CD4-positive, alpha-beta T cell treated with Interleukin-2 at 100 ng/mL for 4 hours (primary cell): ENCODE data around the gene WFDC1.

Experiments
- DNase-seq: peaks from one replicate; pipeline ENCODE4 v3.0.0-alpha.2; 2020; ENCODE audit warnings: low spot score

The WFDC1 gene

DNA sequence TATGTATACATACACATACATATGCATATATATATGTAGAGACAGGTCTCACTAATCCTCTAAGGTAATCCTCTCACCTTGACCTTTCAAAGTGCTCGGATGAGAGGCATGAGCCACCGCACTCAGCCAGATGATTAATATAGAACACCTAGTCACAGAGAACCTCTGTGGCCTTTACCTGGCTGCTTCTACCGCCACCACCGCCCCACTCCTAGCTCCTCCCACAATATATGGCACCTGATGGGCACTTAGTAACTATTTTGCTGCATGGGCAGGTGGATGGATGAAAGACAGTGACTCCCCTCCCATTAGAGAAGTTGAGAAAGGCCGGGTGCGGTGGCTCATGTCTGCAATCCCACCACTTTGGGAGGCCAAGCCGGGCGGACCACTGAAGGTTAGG is 57.0 kb downstream of the WFDC1 start:
- DNase-seq, result no peak

DNA sequence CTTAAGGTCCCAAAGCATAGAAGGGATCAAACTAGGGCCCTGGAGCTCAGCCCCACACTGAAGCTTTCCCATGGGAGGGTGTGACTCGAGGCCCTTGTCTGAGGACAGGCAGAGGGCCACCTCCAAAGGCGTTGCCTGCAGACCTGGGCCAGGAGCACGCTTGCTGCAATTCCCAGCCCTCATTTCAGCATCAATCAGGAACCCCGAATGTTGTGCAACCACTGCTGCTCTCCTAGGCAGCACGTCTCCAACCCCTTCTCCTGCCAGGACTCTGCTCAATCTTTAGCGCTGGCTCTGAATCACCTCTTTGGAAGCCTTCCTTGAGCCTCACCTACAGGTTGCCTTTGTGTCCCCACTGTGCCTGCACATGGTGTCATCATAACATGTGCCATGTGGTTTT is 59.6 kb downstream of the WFDC1 start:
- DNase-seq, result no peak

DNA sequence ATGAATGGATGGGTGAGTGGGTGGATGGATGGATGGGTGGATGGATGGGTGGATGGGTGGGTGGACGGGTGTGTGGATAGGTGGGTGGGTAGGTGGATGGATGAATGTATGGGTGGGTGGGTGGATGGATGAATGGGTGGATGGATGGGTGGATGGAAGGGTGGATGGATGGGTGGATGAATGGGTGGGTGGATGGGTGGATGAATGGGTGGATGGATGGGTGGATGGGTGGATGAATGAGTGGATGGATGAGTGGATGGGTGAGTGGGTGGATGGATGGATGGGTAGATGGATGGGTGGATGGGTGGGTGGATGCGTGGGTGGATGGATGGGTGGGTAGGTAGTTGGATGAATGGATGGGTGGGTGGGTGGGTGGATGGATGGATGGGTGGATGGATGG is 60.5 kb downstream of the WFDC1 start:
- no peak for DNase-seq

DNA sequence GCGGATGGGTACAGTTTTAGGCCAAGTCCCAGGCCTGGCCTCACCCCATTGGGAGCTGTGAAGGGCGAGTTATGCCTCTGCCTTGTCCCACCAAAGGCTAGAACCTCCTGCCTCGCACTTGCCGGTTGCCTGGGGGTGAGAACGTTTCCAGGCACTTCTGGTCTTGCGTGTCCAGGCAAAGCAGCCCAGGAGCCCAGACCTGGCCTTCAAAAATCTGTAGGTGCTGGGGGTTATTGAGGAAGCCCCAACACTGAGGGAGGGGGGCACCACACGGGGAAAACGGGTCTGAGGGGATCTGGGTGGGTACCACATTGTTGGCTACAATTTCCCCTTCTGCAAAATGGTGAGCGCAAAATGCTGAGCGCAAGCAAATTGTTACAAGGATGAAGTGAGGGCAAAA is 61.5 kb downstream of the WFDC1 start:
- DNase-seq, result no peak

DNA sequence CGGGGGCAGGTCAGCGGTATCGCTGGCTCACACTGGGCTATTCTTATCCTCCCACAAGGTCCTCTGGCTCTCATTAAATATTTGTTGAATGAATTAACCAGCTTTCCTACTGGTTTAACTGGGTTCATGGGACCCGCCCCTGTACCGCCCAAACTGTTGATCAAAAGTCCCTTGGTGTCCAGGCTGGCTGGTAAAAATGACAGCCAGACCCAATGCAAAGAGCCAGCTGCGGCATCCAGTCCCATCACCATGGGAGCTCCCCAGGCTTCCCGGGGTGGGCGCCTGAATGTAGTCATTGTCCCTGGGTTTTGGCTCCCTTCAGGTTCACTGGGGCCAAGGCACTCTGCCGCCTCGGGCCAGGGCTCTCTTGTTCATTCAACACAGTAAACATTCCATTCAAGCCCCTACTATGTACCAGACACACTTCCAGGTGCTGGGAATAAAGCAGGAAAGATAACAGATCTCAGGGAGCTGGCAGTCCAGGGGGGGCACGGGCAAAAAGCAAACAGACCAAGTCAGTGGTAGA is 62.0 kb downstream of the WFDC1 start:
- DNase-seq, result no peak

DNA sequence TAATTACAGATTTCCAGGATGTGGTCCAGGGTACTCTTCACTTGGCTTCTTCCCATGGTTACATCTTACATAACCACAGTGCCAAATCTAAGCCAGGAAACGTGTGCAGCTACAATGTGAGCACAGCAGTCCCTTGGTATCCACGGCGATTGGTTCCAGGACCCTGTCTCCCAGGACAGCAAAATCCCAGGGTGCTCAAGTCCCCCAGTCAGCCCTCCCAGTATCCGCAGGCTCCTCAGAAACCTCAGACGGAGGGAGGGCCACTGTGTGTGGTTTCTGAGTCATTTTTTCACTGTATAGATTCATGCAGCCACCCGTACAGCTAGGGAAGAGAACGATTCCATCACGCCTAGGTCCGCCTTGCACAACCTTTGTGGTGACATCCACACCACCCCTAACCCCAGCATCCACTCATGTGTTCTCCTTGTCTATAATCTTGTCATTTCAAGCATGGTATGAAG is 62.5 kb downstream of the WFDC1 start:
- no peak for DNase-seq

DNA sequence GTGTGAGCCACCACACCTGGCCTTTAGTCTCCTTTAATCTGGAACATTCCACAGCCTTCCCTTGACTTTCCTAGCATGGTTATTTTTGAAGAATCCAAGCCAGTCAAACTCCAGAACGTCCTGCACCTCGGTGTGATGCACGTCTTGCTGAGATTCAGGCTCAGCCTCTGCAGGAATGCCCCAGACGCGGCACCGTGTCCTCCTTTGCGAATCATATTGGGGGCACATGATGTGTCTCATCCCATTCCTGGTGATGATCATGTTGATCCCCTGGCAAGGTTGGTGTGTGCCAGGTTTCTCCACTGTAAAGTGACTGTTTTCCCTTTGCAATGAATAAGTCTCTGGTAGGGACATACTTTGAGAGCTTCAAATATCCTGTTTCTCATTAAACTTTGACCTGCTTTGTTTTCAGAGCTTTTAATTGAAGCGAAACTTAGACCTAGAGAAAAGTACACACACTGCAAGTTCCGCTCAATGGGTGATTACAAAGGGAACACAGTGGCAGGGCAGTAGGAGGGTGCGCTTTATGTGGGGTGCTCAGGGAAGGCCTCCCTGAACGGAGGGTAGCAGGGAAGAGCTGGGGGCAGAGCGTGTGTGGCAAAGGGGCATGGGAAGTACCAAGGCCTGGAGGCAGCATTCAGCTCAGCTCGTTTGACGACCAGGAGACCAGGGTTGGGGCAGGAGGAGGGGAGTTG is 64.1 kb downstream of the WFDC1 start:
- DNase-seq, result no peak

DNA sequence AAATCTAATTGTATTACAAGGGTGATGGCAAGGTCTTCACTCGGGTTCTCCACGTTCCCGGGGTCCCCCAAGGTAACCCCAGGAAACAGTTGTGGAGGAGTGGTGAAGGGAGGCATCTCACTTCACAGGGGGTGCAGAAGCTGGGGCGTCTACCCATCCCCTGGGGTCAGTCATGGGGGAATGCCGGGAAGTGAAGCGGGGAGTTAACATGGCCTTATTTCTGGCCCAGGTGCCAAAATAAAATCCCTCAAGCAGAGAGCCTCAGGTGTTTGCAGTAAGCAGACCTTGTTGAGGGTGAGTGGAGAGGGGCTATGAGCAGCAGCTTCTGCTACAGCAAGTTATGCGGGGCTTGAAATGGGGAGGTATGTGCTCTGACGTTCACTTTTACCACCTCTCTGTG is 64.6 kb downstream of the WFDC1 start:
- DNase-seq, result no peak

DNA sequence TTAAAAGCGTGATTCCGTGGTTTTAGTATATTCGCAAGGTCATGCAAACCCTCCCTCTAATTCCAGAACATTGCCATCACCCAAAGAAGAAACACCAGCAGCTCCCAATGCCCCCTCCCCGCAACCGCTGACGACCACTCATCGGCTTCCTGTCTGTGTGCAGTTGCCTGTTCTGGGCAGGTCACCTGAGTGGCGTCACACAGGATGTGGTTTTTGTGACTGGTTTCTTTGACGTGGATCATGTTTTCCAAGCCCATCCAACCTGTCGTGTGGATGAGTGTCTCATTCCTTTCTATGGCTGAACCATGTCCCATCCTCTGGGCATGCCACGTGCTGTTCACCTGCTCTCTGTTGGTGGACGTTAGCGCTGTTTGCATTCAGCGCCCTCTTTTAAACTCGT is 65.5 kb downstream of the WFDC1 start:
- no peak for DNase-seq

DNA sequence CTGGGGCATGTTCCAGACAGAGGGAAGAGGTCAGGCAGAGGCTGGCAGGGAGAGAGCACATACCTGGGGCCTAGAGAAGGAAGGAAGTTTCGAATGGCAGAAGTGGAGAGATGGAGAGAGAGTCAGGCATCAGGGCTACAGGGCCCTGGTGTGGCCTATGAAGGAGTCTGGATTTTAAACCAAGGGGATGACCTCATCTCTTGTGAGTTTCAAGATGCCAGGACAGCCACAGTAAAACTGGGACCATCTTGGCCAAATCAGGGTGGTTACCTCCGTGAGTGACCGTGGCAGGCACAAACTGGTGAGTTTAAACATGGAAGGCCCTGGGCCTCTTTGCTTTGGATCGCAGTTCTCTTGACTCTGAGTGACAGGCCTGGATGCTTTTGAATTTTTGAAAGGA is 66.1 kb downstream of the WFDC1 start:
- no peak for DNase-seq

DNA sequence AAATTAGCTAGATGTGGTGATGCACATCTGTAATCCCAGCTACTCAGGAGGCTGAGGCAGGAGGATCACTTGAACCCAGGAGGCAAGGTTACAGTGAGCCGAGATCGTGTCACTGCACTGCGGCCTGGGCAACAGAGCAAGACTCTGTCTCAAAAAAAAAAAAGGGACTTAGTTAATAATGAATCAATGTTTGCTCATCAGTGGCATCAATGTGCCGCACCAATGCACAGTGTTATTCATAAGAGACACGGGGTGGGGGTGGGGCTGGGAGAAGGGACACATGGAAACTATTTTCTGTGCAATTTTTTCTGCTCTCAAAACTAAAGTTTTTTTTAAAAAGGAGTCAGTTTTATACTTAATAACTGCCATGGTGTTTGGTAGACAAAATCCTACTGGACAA is 66.9 kb downstream of the WFDC1 start:
- no peak for DNase-seq

DNA sequence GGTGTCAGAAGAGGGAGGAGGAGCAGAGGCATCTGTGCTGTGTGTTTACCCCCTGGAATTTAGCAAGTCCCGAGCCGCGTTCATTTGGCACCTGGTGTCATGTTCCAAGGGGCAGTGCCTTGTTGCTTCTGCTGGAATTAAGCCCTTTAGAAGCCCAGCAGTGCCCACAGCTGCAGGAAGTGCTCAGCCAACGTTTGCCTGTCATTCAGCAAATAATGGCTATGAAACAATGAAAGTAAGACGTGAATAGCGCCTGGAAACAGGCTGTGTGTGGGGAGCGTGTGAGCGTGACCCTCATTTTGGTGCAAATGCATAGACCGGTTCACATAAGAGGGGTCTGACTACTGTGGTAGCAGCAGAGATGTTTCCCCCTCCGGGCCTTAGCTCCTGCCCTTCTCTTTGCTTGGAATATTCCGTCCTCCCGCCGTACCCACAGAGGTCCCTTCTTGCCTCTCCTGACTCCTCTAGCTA is 67.8 kb downstream of the WFDC1 start:
- no peak for DNase-seq

DNA sequence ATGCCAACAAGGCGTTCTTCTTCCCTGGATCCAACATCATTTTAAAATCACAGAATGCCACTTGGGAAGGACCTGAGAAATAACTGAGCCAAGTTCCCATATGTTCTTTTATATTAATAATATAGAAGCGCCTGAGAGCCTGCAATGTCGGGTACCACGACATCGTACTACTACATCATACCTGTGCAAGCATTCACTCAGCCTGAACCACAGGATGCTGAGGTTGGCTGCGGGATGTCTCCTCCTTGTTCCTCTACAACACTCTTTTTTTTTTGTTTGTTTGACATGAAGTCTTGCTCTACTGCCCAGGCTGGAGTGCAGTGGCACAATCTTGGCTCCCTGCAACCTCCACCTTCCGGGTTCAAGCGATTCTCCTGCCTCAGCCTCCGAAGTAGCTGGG is 71.5 kb downstream of the WFDC1 start:
- DNase-seq, result no peak

DNA sequence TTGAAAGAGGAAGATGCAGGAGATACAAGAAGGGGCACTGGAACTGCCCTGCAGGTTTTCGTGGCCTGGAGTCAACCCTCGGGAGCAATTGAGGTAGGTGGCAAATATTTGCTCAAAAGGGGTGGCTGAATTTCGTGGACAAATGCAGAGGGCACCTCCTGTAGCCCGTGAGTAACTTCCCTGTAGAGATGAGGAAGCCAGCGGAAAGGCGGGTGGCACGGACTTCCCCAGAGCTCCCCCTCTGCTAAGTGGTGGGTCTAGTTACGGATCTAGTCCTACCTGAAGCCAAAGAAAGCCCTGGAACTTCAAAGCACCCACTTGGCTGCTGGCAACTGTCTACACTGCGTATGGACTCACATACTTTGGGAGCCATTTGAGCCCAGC is 72.6 kb downstream of the WFDC1 start:
- no peak for DNase-seq

DNA sequence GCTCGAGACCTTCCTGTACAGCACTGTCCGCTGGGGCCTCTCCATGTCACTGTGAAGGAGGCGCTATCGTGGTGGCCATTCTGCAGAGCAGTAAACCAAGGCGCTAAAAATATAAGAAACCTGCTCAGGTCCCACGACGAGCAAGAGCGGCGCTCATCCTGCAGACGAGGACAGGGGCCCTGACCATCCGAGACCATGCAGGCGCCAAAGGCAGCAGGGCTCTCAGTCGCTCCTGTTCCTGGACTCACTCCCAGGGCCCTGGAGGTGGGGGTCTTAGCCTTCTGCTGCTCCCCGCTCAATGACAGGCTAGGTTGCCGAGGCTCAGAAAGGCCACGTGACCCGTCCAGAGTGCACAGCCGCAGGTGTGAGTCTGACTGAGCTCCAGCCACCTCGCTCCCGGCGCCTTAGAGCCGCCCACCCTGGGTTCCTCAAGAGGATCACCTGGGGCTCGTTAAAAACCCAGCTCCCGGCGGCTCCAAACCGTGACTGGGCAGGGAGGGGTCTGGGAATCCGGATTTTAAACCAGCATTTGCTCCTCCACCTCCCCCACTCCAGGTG is 73.2 kb downstream of the WFDC1 start:
- DNase-seq, result no peak

DNA sequence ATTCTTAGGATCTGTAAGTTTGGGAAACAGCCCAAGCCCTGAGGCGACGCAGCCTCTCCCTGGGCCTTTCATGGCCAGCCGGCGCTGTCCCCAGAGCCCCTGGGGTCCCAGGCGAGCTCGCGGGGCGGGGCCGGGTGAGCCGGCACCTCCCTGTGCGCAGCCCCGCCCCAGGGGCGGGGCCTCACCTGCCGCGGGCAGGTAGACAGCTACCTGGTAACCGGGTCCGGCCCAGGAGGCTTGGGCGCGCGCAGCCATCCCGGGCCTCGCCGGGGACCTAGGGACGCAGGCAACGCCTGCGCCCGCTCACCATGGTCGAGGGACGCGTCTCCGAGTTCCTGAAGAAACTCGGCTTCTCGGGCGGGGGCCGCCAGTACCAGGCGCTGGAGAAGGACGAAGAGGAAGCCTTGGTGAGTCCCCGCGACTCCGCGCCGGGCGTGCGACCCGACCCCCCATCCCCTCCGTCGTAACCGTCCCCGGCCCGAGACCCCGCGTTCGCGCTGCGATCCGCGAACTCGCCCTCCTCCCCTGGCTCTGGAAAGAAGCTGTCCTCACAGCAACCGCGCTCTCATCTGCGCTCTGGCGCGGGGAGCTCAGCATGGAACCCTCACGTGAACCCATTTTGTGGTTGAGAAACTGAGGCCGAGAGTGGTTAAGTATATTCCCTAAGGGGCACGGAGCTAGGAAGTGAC is 73.8 kb downstream of the WFDC1 start, which contains the start of gene ATP2C2:
Gene ATP2C2 (plus strand): TSS at position 231 of the 689 bp plus-strand sequence. CDS start 78 bp downstream, at position 309.
- DNase-seq, result no peak

DNA sequence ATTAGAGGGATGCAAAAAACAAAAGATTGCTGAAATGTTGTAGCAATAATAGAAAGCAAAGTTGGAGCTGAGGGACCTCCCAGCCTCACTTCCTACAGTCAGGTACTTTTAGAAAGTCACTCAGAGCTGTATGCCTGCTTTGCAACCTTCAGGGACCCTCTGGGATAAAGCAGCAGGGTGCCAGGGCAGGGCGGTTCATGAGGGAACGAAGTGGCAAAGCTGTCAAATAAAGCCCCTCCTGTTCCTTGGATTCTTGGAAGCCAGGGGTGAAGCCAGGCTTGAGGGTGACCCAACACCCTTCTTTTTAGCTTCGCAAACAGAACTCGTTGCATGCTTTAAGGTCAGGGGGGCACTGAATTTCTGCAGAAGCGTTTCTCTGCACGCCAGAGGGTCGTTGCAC is 74.4 kb downstream of the WFDC1 start:
- no peak for DNase-seq

DNA sequence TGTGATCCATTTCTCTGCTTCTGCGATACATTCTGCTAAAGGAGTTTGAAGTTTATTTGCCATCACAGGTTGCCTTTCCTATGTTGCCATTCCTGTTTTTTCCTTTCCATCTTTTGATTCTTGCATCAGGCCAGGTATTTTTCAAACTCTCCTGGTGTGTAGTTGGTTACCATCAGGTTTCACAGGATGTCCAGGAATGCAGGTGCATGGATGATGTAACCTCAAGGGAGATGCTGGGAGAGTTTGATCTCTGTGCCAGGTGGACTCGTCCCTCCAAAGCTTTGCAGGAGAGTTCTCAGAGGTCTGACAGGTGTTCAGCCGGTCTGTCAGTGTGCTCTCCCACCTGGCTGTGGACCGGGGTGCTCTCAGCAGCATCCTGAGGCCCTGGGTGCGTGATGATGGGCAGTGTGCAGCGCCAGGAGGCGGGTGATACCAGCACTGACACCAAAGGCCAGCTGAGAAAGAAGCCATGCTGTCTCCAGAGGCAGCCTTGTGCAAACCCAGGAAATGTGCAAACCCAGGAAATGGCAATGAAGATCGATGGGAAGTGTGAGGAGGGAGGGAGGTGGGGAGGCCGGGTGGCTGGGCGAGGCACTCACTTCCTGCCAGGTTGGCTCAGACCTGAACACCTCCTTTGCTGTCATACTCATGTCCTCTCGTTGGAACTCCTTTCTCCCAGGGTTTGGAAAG is 75.4 kb downstream of the WFDC1 start:
- DNase-seq, result no peak

DNA sequence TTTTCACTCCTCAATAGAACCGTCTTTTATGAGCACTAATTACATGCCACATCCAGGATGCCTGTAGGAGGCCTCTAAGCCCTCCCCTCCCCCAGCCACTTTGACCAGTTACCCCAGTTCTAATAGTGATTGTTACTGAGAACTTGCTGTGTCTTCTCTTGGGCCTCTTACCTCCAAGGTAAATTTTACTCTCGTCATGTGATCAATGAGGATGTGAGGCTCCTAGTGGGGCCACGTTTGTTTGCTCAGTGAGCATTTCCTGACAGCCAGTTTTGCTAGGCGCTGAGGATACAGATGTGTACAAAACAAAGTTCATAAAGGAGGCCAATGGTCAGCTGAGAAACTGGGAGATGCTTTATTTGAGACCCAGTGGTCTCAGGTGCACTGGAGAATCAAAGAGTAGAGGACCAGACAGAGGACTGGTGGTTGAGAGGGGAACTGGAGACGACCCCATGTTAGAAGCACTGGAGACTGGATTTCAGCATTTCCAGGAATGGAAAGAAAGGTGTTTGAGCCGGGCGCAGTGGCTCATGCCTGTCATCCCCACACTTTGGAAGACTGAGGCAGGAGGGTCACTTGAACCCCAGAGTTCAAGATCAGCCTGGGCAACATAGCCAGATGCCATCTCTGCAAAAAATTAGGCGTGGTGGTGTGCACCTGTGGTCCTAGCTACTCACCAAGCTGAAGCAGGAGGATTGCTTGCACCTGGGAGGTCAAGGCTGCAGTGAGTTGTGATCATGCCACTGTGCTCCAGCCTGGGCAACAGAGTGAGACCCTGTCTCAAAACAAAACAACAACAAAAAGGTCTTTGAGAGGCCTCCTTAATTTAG is 76.3 kb downstream of the WFDC1 start:
- DNase-seq, result no peak

DNA sequence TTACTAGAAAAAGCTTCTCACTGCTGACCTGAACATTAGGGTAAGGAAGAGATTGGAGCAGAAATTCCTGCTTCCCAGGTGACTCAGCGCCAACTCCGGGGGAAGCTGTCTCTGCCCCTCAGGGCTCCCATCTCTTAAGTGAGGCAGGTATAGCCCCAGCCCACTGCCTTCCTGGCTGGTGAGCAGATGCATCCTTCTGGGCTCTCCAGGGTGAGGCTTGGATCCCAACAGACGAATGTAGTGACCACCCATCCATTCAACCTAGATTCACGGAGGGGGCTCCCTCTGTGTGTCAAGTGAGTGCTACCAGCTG is 76.8 kb downstream of the WFDC1 start:
- DNase-seq, result no peak

DNA sequence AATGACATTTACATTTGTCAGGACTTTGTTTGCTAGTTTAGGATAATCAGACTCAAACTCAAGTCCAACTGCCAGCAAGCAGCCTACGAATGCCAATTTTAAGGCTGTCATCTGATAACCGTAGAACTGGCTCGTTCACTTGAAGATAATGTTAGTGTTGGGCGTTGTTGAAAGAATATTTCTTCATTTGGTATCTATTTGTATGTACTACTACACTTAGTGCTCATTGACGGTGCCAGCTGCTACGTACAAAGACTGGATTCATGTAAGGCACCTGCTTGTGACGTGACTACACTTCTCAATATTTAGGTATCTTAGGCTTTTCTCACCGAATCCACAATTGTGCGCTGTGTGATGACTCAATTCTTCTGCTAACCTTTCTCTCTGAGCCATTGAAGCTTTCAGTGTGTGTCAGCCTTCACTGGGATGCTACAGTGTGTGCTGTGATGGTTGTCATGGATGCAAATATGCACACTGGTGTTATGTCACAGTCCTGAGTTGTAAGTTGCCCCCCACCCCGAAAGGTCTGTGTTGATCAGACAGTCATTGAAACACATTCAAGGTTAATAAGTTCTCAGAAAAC is 79.3 kb downstream of the WFDC1 start:
- DNase-seq, result no peak
